Panc1 (cell line): ENCODE measurements around the gene TTC23. TPM values are rescaled to one million over a fixed set of nuclear protein-coding genes. Genes with fewer than 3 reads are reported as not detected.
"Not testable (repeated sequence)": the region's sequence is repeated elsewhere in the genome, so short reads cannot be mapped to it uniquely, and the experiment has no call there.

ENCODE experiments used
- ATAC-seq: fragments of 200-7000 bp; cut with Tn5 transposase; 2 replicates; pipeline ENCODE4 v1.9.1; 2020; ENCODE audit warnings: mild to moderate bottlenecking, moderate library complexity
- BruUV-seq: library from RNA; stranded (reverse); fragments of 400-500 nt; replicated peaks from 2 replicates; lab custom pipeline; 2021; lab: Mats Ljungman, UMichigan
- CTCF ChIA-PET: fragments of 300-600 bp; sonication (Branson Sonifier 250); formaldehyde crosslinking; loops from one replicate; lab custom pipeline; 2022; ENCODE audit warnings: antibody characterized with exemption; lab: Charles Lee
- POLR2A ChIA-PET: fragments of 300-600 bp; sonication (Branson Sonifier 250); formaldehyde crosslinking; loops from one replicate; lab custom pipeline; 2022; ENCODE audit warnings: antibody characterized with exemption; lab: Charles Lee
- DNase-seq: peaks from one replicate; pipeline ENCODE4 v3.0.0-alpha.2; 2010; ENCODE audit warnings: low read depth, low spot score
- H3K27ac ChIP-seq: 2 replicates; pipeline ENCODE4 v1.5.1; 2011; ENCODE audit warnings: mild to moderate bottlenecking, low read length, inconsistent platforms
- H3K27me3 ChIP-seq: fragments of 200-500 bp; sonication (Bioruptor generic); 2 replicates; pipeline ENCODE4 v1.6.0; 2014; ENCODE audit warnings: low read length, inconsistent platforms; ENCODE audit not compliant: control insufficient read depth, insufficient read depth
- H3K36me3 ChIP-seq: fragments of 200-500 bp; sonication (Bioruptor generic); 2 replicates; pipeline ENCODE4 v1.5.1; 2014; ENCODE audit warnings: inconsistent platforms, mild to moderate bottlenecking, low read length, moderate library complexity; ENCODE audit not compliant: control insufficient read depth, insufficient read depth
- H3K4me1 ChIP-seq: 2 replicates; pipeline ENCODE4 v1.5.1; 2011; ENCODE audit warnings: inconsistent platforms, mild to moderate bottlenecking, low read length, moderate library complexity; ENCODE audit not compliant: control insufficient read depth, insufficient read depth
- H3K4me3 ChIP-seq, 2 experiments: 2 replicates each; pipeline ENCODE4 v1.5.1; 2011 to 2012; ENCODE audit warnings: low read depth in 2 of 2, low read length in 2 of 2, mild to moderate bottlenecking in 2 of 2, inconsistent platforms in 1 of 2, moderate library complexity in 1 of 2
- H3K9me3 ChIP-seq: fragments of 200-500 bp; sonication (Bioruptor generic); 2 replicates; pipeline ENCODE4 v1.5.1; 2014; ENCODE audit warnings: low read depth, mild to moderate bottlenecking, inconsistent platforms, low read length, moderate library complexity; ENCODE audit not compliant: control insufficient read depth, insufficient read depth
- POLR2AphosphoS5 ChIP-seq: IDR thresholded peaks from 2 replicates; pipeline ENCODE4 v1.6.1; 2012; ENCODE audit warnings: mild to moderate bottlenecking, low read depth, low read length, moderate library complexity
- SIN3A ChIP-seq: IDR thresholded peaks from 2 replicates; pipeline ENCODE4 v1.6.1; 2012; ENCODE audit warnings: low read depth, mild to moderate bottlenecking, low read length, moderate library complexity, borderline replicate concordance; ENCODE audit not compliant: insufficient read depth
- TCF7L2 ChIP-seq: IDR thresholded peaks from 2 replicates; pipeline ENCODE4 v1.6.1; 2011; ENCODE audit warnings: mild to moderate bottlenecking, low read depth, low read length, inconsistent platforms
- in situ Hi-C: cut with HindIII; loops from 2 replicates; pipeline ENCODE4 v1.10.0; 2016; ENCODE audit warnings: low sequenced_read_pairs, low pct_unique_long_range_greater_than_20kb
- intact Hi-C: fragments of 100-400 bp; cut with micrococcal nuclease; formaldehyde crosslinking; loops from one replicate; pipeline ENCODE4 v1.10.0; 2022; ENCODE audit not compliant: unreplicated experiment
- total RNA-seq: library from RNA; stranded (reverse); gene quantifications from one replicate; pipeline ENCODE4 v1.2.1, GENCODE V29; 2021; ENCODE audit not compliant: unreplicated experiment
- TF ChIP-seq, protein P1 (sequence below): fragments of 450-650 bp; IDR thresholded peaks from 2 replicates; pipeline ENCODE4 v1.5.1; 2017; ENCODE audit warnings: mild to moderate bottlenecking
- TF ChIP-seq, protein P2 (sequence below), 2 experiments: IDR thresholded peaks; 2 replicates each; pipeline ENCODE4 v1.6.1; 2011 to 2012; ENCODE audit warnings: low read depth in 2 of 2, control low read depth in 1 of 2, low read length in 1 of 2, mild to moderate bottlenecking in 1 of 2, moderate library complexity in 1 of 2; ENCODE audit not compliant: insufficient read depth in 1 of 2

TTC23 gene
- total RNA-seq, 1 experiment from 2014 or later = 21.7 TPM

DNA sequence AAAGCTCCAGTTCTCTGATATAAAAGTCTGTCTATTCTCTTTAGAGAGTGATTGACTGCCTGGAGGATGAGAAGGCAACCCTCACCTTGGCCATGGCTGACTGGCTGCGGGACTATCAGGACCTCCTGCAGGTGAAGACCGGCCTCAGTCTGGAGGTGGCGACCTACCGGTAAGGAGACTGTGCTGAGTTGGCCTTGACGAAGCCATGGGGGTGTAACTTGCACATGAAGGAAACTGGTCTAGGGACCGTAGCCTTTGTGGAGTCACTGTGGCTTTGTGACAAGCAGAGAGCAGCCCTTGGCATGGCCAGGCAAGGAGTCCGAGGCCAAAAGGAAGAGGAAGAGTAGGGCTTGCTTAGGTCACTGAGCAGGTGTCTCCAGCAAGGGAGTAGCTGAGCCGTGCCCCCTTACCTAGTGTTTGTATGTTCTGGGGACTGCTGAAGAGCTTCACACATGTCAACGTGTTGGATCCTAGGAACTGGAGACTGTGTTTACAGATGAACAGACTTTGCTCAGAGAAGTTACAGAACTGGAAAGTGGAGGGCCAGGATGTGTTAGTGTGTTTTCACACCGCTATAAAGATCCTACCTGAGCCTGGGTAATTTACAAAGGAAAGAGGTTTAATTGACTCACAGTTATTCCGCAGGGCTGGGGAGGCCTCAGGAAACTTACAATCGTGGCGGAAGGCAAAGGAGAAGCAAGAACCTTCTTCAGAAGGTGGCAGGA lies 135.7 kb downstream of the TTC23 start:
- no TSS peak for BruUV-seq
- in situ Hi-C loops = no loop called here
- Histone ChIP-seq H3K27ac (no peak overlapping the region), H3K4me1 (peaks cover 12% of the 10 kb centered on the region), H3K27me3 (no peaks in the 10 kb centered on the region), H3K36me3 (0 out of 2 replicates have a peak, but pooled peaks cover 2% of the 10 kb centered on the region), H3K4me3 (no peak overlapping the region), H3K9me3 (no peaks in the 10 kb centered on the region)
- no peak for ATAC-seq
- intact Hi-C loops = no loop called here
- DNase-seq = no peak
- ChIA-PET CTCF (no interaction called here), POLR2A (no interaction called here)
- TF ChIP-seq POLR2AphosphoS5 (no peak), TCF7L2 (no peak), SIN3A (no peak)
- TF ChIP-seq, protein P1, sequence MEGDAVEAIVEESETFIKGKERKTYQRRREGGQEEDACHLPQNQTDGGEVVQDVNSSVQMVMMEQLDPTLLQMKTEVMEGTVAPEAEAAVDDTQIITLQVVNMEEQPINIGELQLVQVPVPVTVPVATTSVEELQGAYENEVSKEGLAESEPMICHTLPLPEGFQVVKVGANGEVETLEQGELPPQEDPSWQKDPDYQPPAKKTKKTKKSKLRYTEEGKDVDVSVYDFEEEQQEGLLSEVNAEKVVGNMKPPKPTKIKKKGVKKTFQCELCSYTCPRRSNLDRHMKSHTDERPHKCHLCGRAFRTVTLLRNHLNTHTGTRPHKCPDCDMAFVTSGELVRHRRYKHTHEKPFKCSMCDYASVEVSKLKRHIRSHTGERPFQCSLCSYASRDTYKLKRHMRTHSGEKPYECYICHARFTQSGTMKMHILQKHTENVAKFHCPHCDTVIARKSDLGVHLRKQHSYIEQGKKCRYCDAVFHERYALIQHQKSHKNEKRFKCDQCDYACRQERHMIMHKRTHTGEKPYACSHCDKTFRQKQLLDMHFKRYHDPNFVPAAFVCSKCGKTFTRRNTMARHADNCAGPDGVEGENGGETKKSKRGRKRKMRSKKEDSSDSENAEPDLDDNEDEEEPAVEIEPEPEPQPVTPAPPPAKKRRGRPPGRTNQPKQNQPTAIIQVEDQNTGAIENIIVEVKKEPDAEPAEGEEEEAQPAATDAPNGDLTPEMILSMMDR = no peak
- TF ChIP-seq, protein P2, sequence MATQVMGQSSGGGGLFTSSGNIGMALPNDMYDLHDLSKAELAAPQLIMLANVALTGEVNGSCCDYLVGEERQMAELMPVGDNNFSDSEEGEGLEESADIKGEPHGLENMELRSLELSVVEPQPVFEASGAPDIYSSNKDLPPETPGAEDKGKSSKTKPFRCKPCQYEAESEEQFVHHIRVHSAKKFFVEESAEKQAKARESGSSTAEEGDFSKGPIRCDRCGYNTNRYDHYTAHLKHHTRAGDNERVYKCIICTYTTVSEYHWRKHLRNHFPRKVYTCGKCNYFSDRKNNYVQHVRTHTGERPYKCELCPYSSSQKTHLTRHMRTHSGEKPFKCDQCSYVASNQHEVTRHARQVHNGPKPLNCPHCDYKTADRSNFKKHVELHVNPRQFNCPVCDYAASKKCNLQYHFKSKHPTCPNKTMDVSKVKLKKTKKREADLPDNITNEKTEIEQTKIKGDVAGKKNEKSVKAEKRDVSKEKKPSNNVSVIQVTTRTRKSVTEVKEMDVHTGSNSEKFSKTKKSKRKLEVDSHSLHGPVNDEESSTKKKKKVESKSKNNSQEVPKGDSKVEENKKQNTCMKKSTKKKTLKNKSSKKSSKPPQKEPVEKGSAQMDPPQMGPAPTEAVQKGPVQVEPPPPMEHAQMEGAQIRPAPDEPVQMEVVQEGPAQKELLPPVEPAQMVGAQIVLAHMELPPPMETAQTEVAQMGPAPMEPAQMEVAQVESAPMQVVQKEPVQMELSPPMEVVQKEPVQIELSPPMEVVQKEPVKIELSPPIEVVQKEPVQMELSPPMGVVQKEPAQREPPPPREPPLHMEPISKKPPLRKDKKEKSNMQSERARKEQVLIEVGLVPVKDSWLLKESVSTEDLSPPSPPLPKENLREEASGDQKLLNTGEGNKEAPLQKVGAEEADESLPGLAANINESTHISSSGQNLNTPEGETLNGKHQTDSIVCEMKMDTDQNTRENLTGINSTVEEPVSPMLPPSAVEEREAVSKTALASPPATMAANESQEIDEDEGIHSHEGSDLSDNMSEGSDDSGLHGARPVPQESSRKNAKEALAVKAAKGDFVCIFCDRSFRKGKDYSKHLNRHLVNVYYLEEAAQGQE (IDR thresholded peaks at IDR 0.05; ENCODE audit: insufficient read depth in 1 of 2, low read depth in 2 of 2, low read length in 1 of 2) = no peak

DNA sequence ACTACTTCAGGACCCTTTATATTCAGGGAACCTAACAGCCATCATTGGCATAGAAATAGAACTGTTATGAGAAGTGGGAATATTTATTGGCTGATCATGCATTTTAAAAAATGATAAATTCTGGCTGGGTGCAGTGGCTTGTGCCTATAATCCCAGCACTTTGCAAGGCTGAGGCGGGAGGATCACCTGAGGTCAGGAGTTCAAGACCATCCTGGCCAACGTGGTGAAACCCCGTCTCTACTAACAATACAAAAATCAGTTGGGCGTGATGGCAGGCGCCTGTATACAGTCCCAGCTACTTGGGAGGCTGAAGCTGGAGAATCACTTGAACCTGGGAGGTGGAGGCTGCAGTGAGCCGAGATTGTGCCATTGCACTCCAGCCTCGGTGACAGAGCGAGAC lies 137.7 kb downstream of the TTC23 start:
- BruUV-seq, in situ Hi-C loops: not testable (repeated sequence)

More for the DNA sequence above, 137.7 kb downstream of the TTC23 start:
- H3K27me3 ChIP-seq, H3K36me3 ChIP-seq, H3K27ac ChIP-seq, H3K9me3 ChIP-seq, CTCF ChIA-PET, DNase-seq, H3K4me3 ChIP-seq, intact Hi-C loops, ATAC-seq: not testable (repeated sequence)
- H3K4me1 ChIP-seq = peaks cover 29% of the 10 kb centered on the region
- POLR2A ChIA-PET = interaction anchor here (0.6 kb wide), 1 partner anchor 1398 kb away, joined by 4 read pairs; no protein-coding TSS in a partner anchor
